ENCODE measurements around the gene KCNK7. TPM values are rescaled to one million over a fixed set of nuclear protein-coding genes. Genes with fewer than 3 reads are reported as not detected.

KCNK7 gene
- total RNA-seq, 4 donors from 2014 or later = 1.2 TPM; not detected in 3

GRCh38 chr11:65574811-65575567 is 20.6 kb downstream of the KCNK7 start:
- peaks cover 0 to under 1% of the 10 kb centered on the region in 2 donors for H3K36me3 ChIP-seq
- TF ChIP-seq POLR2A (IDR thresholded peaks at IDR 0.05) = no peak
- TF ChIP-seq CTCF (IDR thresholded peaks at IDR 0.05) = no peak
- intact Hi-C loops (cut with DNase I) = no loop called here
- peak overlapping the region; percentile 6 to 81 (median 68) for H3K27ac ChIP-seq
- whole genome bisulfite sequencing, 2 donors = 50 to 55% methylated on average over 8 to 23 of the region's 28 CpGs
- peak overlapping the region in 1 of 3 donors; percentile 62 for H3K4me3 ChIP-seq (replicated peaks in 1 of 3)
- H3K27me3 ChIP-seq = no peaks in the 10 kb centered on the region
- no peaks in the 10 kb centered on the region for H3K9me3 ChIP-seq
- H3K4me1 ChIP-seq = peaks cover 40 to 56% of the 10 kb centered on the region in 2 donors
- peak in 1 of 2 donors; percentile 33 for DNase-seq

GRCh38 chr11:65574109-65574810 is 21.3 kb downstream of the KCNK7 start:
- peaks cover 44 to 58% of the 10 kb centered on the region in 2 donors for H3K4me1 ChIP-seq
- WGBS, 2 donors = 4% methylated on average over 24 of the region's 67 CpGs; no CpG with 5 or more reads in 1 of the 2 donors
- peak; percentile 41 to 99 (median 92) for TF ChIP-seq CTCF (IDR thresholded peaks at IDR 0.05)
- TF ChIP-seq POLR2A (IDR thresholded peaks at IDR 0.05) = no peak
- H3K27ac ChIP-seq = peak overlapping the region; percentile 6 to 81 (median 63)
- intact Hi-C loops (cut with DNase I) = no loop called here
- no peaks in the 10 kb centered on the region for H3K9me3 ChIP-seq
- peak overlapping the region in 1 of 3 donors; percentile 62 for H3K4me3 ChIP-seq (replicated peaks in 1 of 3)
- no peaks in the 10 kb centered on the region for H3K27me3 ChIP-seq
- peak; percentile 78 to 80 for DNase-seq
- H3K36me3 ChIP-seq = no peaks in the 10 kb centered on the region

GRCh38 chr11:65573391-65574079 is 22.1 kb downstream of the KCNK7 start:
- Histone ChIP-seq H3K27ac (peak overlapping the region in 2 of 3 donors; percentile 22 to 81), H3K4me3 (replicated peaks in 1 of 3) (peak overlapping the region in 1 of 3 donors; percentile 62), H3K27me3 (no peaks in the 10 kb centered on the region), H3K9me3 (no peaks in the 10 kb centered on the region), H3K36me3 (no peaks in the 10 kb centered on the region), H3K4me1 (peaks cover 52 to 65% of the 10 kb centered on the region in 2 donors)
- no peak for DNase-seq
- WGBS, 2 donors = 41 to 62% methylated on average over 14 of the region's 22 CpGs
- TF ChIP-seq CTCF (IDR thresholded peaks at IDR 0.05) = no peak
- intact Hi-C loops (cut with DNase I) = loop anchor here (2.0 kb wide), 1 partner anchor 31 kb away; no protein-coding TSS in a partner anchor

- H3K4me3 ChIP-seq (replicated peaks in 1 of 3) = peak within 1 kb of the TSS in 2 of 3 donors; percentile 31 to 62
- intact Hi-C loops (cut with DNase I) = loop anchor here (2.0 kb wide), 1 partner anchor 30 kb away; no protein-coding TSS in a partner anchor
- H3K27ac ChIP-seq = peak within 1 kb of the TSS in 1 of 3 donors; percentile 81
- no peaks in the 10 kb centered on the region for H3K9me3 ChIP-seq
- 0% methylated on average over 40 to 46 of the region's 86 CpGs for WGBS, 2 donors
- peaks cover 52 to 71% of the 10 kb centered on the region in 2 donors for H3K4me1 ChIP-seq
- DNase-seq = peak; percentile 92 to 94
- H3K36me3 ChIP-seq = no peaks in the 10 kb centered on the region
- no peaks in the 10 kb centered on the region for H3K27me3 ChIP-seq
- TF ChIP-seq CTCF (IDR thresholded peaks at IDR 0.05) (peak in 1 of 6 experiments; percentile 1), POLR2A (IDR thresholded peaks at IDR 0.05) (peak in 1 of 2 donors; percentile 74)
Measured at GRCh38 chr11:65572356-65573051, 23.1 kb downstream of the KCNK7 start, which contains the start of gene FAM89B. TSS of gene FAM89B (plus strand) at chr11:65572538. CDS start at chr11:65572670, 132 bp downstream.

Measured in thyroid gland (tissue), 4 donors.